Coronary artery (tissue), 2 donors: ENCODE measurements around the gene GNRHR.

ENCODE experiments used
- DNase-seq: peaks from one replicate; pipeline ENCODE4 v3.0.0-alpha.2; 2017; ENCODE audit warnings: low spot score
- H3K27ac ChIP-seq, 2 donors: fragments of 200-600 bp; sonication (generic); one replicate each; pipeline ENCODE4 v1.5.1; 2016 to 2019
- H3K4me3 ChIP-seq: fragments of 200-600 bp; sonication (generic); 2 replicates; pipeline ENCODE4 v1.5.1; 2016; ENCODE audit warnings: mild to moderate bottlenecking, moderate library complexity
- TF ChIP-seq, protein P1 (sequence below): fragments of 200-600 bp; sonication (generic); IDR thresholded peaks from one replicate; pipeline ENCODE4 v1.5.1; 2019; ENCODE audit warnings: antibody characterized with exemption

The GNRHR gene

DNA sequence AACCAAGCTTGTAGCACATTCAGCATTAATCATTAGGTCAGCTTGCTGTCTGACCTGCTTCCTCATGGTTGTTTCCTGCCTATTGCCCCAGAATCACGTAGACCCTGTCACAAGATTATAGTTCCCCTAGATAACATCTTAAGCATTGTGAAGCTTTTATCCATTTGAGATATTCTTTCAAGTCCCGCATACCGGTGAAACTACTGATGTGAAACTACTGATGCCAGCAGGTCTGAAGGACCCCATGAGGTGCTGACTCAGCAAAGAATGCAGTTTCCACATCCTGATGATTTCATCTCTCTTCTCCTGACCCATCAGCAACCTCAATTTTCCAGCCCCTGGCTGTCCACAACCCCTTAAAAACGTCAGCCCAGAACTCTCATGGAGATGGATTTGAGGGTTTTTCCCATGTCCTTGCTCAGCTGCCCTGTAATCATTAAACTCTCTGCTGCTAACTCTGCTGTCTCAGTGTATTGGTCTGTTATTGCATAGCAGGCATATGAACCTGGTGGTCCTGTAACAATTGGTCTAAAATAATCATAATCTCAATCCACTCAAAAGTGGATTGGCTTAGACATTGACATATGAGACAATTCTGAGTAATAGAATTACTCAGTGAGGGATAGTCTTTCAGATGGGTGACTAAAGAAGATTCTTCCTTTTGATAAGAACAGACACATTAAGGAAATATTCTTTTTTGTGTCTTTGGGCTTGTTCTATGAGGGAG, 26.9 kb downstream of the GNRHR start:
- no peak for DNase-seq
- Histone ChIP-seq H3K4me3 (no peak overlapping the region), H3K27ac (no peak overlapping the region)
- TF ChIP-seq, protein P1, sequence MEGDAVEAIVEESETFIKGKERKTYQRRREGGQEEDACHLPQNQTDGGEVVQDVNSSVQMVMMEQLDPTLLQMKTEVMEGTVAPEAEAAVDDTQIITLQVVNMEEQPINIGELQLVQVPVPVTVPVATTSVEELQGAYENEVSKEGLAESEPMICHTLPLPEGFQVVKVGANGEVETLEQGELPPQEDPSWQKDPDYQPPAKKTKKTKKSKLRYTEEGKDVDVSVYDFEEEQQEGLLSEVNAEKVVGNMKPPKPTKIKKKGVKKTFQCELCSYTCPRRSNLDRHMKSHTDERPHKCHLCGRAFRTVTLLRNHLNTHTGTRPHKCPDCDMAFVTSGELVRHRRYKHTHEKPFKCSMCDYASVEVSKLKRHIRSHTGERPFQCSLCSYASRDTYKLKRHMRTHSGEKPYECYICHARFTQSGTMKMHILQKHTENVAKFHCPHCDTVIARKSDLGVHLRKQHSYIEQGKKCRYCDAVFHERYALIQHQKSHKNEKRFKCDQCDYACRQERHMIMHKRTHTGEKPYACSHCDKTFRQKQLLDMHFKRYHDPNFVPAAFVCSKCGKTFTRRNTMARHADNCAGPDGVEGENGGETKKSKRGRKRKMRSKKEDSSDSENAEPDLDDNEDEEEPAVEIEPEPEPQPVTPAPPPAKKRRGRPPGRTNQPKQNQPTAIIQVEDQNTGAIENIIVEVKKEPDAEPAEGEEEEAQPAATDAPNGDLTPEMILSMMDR: no peak

DNA sequence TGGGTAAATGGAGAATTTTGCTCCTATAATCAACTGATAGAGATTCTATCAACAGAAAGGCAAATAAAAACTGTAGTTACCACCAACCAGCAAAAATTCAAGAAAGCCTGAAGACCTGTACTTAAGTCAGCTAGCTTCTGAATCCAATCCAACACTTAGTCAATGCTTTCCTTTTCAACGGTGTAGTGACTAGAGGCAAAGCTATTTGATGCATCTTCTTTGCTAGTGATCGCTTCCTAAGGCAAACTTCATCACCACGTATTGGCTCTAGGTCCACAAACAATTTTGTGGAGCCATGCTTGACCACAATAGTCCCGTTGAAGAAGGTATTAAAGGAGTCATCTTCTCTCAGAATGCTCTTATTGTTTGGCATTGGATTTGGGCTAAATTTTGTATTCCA, 28.2 kb downstream of the GNRHR start:
- Histone ChIP-seq H3K4me3 (no peak overlapping the region), H3K27ac (no peak overlapping the region)
- DNase-seq: no peak

DNA sequence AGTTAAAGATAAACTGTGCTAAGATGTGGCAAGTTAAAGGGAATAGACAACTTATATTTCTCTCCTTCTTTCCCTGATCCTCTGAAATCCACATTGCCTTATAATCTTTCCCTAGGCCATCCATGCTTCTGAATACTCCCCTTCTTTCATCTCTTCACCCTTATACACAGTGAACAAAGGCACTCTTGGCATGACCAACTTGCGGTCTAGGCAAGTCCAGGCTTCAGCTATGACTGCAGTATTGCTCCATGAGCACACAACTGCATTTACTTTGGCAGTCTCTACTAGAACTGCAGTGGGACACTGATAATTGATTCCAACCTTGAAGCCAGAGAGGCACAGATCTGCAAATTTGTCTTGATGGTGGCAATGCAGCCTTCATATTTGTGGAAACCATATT, 29.1 kb downstream of the GNRHR start:
- H3K27ac ChIP-seq: no peak overlapping the region
- DNase-seq: no peak
- TF ChIP-seq, protein P1: no peak
- no peak overlapping the region for H3K4me3 ChIP-seq

More for the DNA sequence above, 28.2 kb downstream of the GNRHR start:
- TF ChIP-seq, protein P1: no peak

DNA sequence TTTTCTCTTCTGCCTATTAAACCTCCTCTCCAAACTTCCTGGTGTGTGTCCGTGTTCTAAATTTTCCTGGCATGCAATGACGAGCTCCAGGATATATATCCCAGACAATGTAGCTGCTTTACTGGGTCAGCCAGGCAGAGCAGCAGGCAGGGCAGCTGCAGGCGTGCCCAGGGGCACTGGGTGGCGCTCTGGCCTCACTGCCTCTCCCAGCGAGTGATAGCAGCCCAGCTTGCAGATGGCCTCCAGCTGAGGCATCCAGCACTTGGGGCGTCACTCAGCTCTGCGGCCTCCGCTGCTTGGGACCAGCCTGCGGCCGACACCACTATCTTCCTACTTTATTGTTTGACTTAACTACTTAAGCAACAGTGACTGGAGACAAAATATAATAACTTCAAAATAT, 30.2 kb downstream of the GNRHR start:
- TF ChIP-seq, protein P1: no peak
- no peak for DNase-seq
- Histone ChIP-seq H3K27ac (no peak overlapping the region), H3K4me3 (no peak overlapping the region)

DNA sequence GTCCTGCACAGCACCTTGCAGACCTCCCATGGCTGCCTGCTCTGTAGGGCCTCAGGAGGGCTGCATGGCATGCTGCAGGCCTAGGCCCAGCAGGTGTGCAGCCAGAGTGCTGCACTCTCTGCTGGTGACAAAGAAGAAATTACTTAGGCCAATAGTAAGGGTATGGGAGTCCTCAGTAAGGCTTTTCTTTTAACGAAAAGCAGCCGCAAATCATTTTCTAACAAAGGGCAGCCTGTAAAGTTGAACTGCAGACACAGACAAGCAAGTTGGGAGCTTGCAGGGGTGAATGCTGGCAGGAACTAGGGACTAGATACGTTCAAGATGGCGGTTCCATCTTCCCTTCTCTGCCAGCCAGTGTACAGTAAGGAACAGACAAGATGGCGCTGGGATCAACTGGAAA, 30.8 kb downstream of the GNRHR start:
- Histone ChIP-seq H3K4me3 (no peak overlapping the region), H3K27ac (no peak overlapping the region)
- TF ChIP-seq, protein P1: no peak
- no peak for DNase-seq

DNA sequence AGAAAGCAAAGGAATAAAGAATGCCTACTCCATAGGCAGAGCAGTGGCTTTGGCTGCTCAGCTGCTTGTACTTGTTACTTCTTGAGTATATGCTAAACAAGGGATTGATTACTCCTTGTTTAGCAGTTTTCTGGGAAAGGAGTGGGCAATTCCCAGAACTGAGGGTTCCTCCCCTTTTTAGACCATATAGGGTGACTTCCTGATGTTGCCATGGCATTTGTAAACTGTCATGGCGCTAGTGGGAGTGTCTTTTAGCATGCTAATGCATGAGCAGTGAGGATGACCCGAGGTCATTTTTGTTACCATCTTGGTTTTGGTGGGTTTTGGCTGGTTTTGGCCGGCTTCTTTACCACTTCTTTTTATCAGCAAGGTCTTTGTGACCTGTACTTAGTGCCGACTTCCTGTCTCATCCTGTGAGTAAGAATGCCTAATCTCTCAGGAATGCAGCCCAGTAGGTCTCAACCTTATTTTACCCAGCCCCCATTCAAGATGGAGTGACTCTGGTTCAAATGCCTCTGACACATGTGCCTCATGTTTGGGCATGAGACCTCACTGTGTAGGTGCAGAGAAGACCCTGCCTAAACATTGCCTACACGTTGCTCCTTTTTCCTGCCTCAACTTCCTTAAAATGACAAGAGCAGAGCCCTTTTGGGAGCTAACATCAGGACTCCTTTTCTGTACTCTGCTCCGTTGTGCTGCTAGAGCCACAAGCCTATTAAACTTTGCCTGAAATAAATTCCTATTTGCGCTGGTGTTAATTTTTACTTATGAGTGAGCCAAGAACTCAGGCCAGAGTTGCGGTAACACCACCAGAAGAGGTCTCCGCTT, 32.2 kb downstream of the GNRHR start:
- TF ChIP-seq, protein P1: no peak
- Histone ChIP-seq H3K27ac (no peak overlapping the region), H3K4me3 (no peak overlapping the region)
- no peak for DNase-seq
